OCI-LY1 (cell line): ENCODE data around the gene CDKL5.

ENCODE experiments used
- H2AFZ ChIP-seq: fragments of 200-600 bp; sonication (generic), shearing (Covaris generic); 2 replicates; pipeline ENCODE4 v1.6.0; 2014; ENCODE audit warnings: antibody characterized with exemption, mild to moderate bottlenecking, low read length
- H3F3A ChIP-seq: fragments of 200-600 bp; sonication (generic), shearing (Covaris generic); 2 replicates; pipeline ENCODE4 v1.6.0; 2014; ENCODE audit warnings: mild to moderate bottlenecking, antibody characterized with exemption, low read length, moderate library complexity; ENCODE audit not compliant: insufficient read depth
- H3K27ac ChIP-seq: fragments of 200-600 bp; sonication (generic); 2 replicates; pipeline ENCODE4 v1.5.1; 2014; ENCODE audit warnings: low read length, mixed run types, mild to moderate bottlenecking, low read depth; ENCODE audit not compliant: poor library complexity, severe bottlenecking
- H3K27me3 ChIP-seq: fragments of 200-600 bp; sonication (generic); 2 replicates; pipeline ENCODE4 v1.6.0; 2014; ENCODE audit warnings: antibody characterized with exemption, mild to moderate bottlenecking, low read length, moderate library complexity; ENCODE audit not compliant: insufficient read depth
- H3K36me3 ChIP-seq: fragments of 200-600 bp; sonication (generic); 2 replicates; pipeline ENCODE4 v1.6.1; 2014; ENCODE audit warnings: mild to moderate bottlenecking, antibody characterized with exemption, low read length, moderate library complexity, mixed read lengths; ENCODE audit not compliant: insufficient read depth
- H3K4me1 ChIP-seq: fragments of 200-600 bp; sonication (generic); 2 replicates; pipeline ENCODE4 v1.5.1; 2014; ENCODE audit warnings: mild to moderate bottlenecking, low read length, moderate library complexity; ENCODE audit not compliant: insufficient read depth, severe bottlenecking
- H3K4me2 ChIP-seq: fragments of 200-600 bp; sonication (generic), shearing (Covaris generic); 2 replicates; pipeline ENCODE4 v1.6.1; 2014; ENCODE audit warnings: low read length
- H3K4me3 ChIP-seq: fragments of 200-600 bp; sonication (generic); 2 replicates; pipeline ENCODE4 v1.5.1; 2014; ENCODE audit warnings: low read length, low read depth, mild to moderate bottlenecking, mixed read lengths; ENCODE audit not compliant: poor library complexity, severe bottlenecking
- H3K79me2 ChIP-seq: fragments of 200-600 bp; shearing (Covaris generic); 2 replicates; pipeline ENCODE4 v1.6.1; 2016; ENCODE audit warnings: mixed run types, low read length, mixed read lengths; ENCODE audit not compliant: insufficient read depth
- H3K9ac ChIP-seq: fragments of 200-600 bp; sonication (generic), shearing (Covaris generic); 2 replicates; pipeline ENCODE4 v1.6.1; 2014; ENCODE audit warnings: mild to moderate bottlenecking, low read length, mixed read lengths
- H3K9me2 ChIP-seq: fragments of 200-600 bp; sonication (generic), shearing (Covaris generic); 2 replicates; pipeline ENCODE4 v1.6.1; 2014; ENCODE audit warnings: low read depth, mild to moderate bottlenecking, low read length, mixed read lengths
- H3K9me3 ChIP-seq: fragments of 200-600 bp; shearing (Covaris generic); 2 replicates; pipeline ENCODE4 v1.6.1; 2014; ENCODE audit warnings: low read length, mixed read lengths
- H4K20me1 ChIP-seq: fragments of 200-600 bp; sonication (generic), shearing (Covaris generic); 2 replicates; pipeline ENCODE4 v1.6.0; 2016; ENCODE audit warnings: mild to moderate bottlenecking, low read length; ENCODE audit not compliant: insufficient read depth
- EZH2 ChIP-seq: fragments of 200-600 bp; sonication (generic), shearing (Covaris generic); IDR thresholded peaks from 2 replicates; pipeline ENCODE4 v1.8.0; 2017; ENCODE audit warnings: borderline replicate concordance, mixed run types, mild to moderate bottlenecking, antibody characterized with exemption, low read length, moderate library complexity, mixed read lengths
- TF ChIP-seq, protein P1 (sequence below): fragments of 200-600 bp; sonication (generic), shearing (Covaris generic); IDR thresholded peaks from 2 replicates; pipeline ENCODE4 v1.5.1; 2017; ENCODE audit warnings: mild to moderate bottlenecking, antibody characterized with exemption, low read length, moderate library complexity, mixed read lengths

CDKL5 gene

GRCh38 chrX:18617407-18617750 lies 192.0 kb downstream of the CDKL5 start:
- Histone ChIP-seq H3K4me1 (no peaks in the 10 kb centered on the region), H3K9me3 (no peaks in the 10 kb centered on the region), H3K9me2 (no peaks in the 10 kb centered on the region), H3F3A (no peaks in the 10 kb centered on the region), H3K79me2 (no peaks in the 10 kb centered on the region), H3K4me3 (no peak overlapping the region), H3K9ac (no peak overlapping the region), H3K4me2 (no peak overlapping the region), H4K20me1 (no peaks in the 10 kb centered on the region), H3K27ac (no peak overlapping the region), H2AFZ (no peak overlapping the region), H3K27me3 (no peaks in the 10 kb centered on the region), H3K36me3 (no peaks in the 10 kb centered on the region)
- TF ChIP-seq, protein P1, sequence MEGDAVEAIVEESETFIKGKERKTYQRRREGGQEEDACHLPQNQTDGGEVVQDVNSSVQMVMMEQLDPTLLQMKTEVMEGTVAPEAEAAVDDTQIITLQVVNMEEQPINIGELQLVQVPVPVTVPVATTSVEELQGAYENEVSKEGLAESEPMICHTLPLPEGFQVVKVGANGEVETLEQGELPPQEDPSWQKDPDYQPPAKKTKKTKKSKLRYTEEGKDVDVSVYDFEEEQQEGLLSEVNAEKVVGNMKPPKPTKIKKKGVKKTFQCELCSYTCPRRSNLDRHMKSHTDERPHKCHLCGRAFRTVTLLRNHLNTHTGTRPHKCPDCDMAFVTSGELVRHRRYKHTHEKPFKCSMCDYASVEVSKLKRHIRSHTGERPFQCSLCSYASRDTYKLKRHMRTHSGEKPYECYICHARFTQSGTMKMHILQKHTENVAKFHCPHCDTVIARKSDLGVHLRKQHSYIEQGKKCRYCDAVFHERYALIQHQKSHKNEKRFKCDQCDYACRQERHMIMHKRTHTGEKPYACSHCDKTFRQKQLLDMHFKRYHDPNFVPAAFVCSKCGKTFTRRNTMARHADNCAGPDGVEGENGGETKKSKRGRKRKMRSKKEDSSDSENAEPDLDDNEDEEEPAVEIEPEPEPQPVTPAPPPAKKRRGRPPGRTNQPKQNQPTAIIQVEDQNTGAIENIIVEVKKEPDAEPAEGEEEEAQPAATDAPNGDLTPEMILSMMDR = no peak
- TF ChIP-seq EZH2 = no peak

- Histone ChIP-seq H3K4me3 (no peak overlapping the region), H3F3A (no peaks in the 10 kb centered on the region), H3K36me3 (no peaks in the 10 kb centered on the region), H3K27me3 (no peaks in the 10 kb centered on the region), H2AFZ (no peak overlapping the region), H3K4me1 (no peaks in the 10 kb centered on the region), H3K9me2 (no peaks in the 10 kb centered on the region), H4K20me1 (no peaks in the 10 kb centered on the region), H3K79me2 (no peaks in the 10 kb centered on the region), H3K4me2 (no peak overlapping the region), H3K9me3 (no peaks in the 10 kb centered on the region), H3K9ac (no peak overlapping the region), H3K27ac (no peak overlapping the region)
- TF ChIP-seq, protein P1 = no peak
- TF ChIP-seq EZH2 = no peak
Observed at GRCh38 chrX:18619288-18619687, 193.9 kb downstream of the CDKL5 start.

DNA sequence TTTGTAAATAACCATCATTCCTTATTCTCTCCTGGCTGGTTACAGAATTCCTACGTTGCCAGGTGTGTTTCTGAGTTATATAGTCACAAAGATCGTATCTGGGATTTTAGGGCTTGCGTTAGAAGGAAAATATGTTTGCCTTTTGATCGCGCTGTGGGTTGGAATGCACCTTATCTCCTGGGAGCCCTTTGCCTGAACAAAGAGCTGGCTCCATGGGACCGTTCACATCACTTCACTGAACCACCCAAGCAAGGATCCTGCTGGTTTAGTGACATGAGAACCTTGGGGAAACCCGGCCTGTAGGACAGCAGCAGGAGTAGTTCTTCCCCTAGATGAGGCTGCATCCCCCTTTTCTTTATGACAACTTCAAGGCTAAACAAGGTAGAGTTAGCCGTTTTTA lies 194.9 kb downstream of the CDKL5 start:
- no peaks in the 10 kb centered on the region for H3K27me3 ChIP-seq
- no peaks in the 10 kb centered on the region for H3F3A ChIP-seq
- H3K4me1 ChIP-seq = no peaks in the 10 kb centered on the region
- H3K4me2 ChIP-seq = no peak overlapping the region
- no peaks in the 10 kb centered on the region for H3K79me2 ChIP-seq
- no peaks in the 10 kb centered on the region for H3K9me3 ChIP-seq
- H3K36me3 ChIP-seq = no peaks in the 10 kb centered on the region
- H4K20me1 ChIP-seq = no peaks in the 10 kb centered on the region
- H2AFZ ChIP-seq = no peak overlapping the region
- TF ChIP-seq EZH2 = no peak
- TF ChIP-seq, protein P1 = no peak
- H3K27ac ChIP-seq = no peak overlapping the region
- H3K9me2 ChIP-seq = no peaks in the 10 kb centered on the region
- no peak overlapping the region for H3K9ac ChIP-seq
- H3K4me3 ChIP-seq = no peak overlapping the region
